Fibroblast of lung (primary cell): ENCODE results near the gene ASPRV1. TPM values are rescaled to one million over a fixed set of nuclear protein-coding genes. Genes with fewer than 3 reads are reported as not detected.
A peak's percentile ranks its signal among the peaks of the same experiment; 100 is the strongest.

Source experiments
- DNase-seq, 2 donors: peaks; one replicate each; pipeline versions ENCODE4 v3.0.0 to v3.0.0-alpha.2; 2010; ENCODE audit warnings: low read depth in 2 of 2
- H2AFZ ChIP-seq: 2 replicates; pipeline ENCODE4 v1.5.1; 2012; ENCODE audit warnings: low read length, control low read depth, inconsistent platforms
- H3K27ac ChIP-seq: 2 replicates; pipeline ENCODE4 v1.5.1; 2011; ENCODE audit warnings: low read length, control low read depth; ENCODE audit not compliant: insufficient read depth
- H3K27me3 ChIP-seq: 2 replicates; pipeline ENCODE4 v1.5.1; 2011; ENCODE audit warnings: mild to moderate bottlenecking, low read length; ENCODE audit not compliant: control insufficient read depth, insufficient read depth
- H3K36me3 ChIP-seq: 2 replicates; pipeline ENCODE4 v1.5.1; 2011; ENCODE audit warnings: low read length; ENCODE audit not compliant: control insufficient read depth, insufficient read depth
- H3K4me1 ChIP-seq: 2 replicates; pipeline ENCODE4 v1.5.1; 2011; ENCODE audit warnings: low read length; ENCODE audit not compliant: control insufficient read depth, insufficient read depth; ENCODE audit errors: extremely low read depth
- H3K4me2 ChIP-seq: 2 replicates; pipeline ENCODE4 v1.5.1; 2011; ENCODE audit warnings: low read length, control low read depth; ENCODE audit not compliant: insufficient read depth; ENCODE audit errors: extremely low read depth
- H3K4me3 ChIP-seq, 4 experiments: fragments of 200-600 bp in 1 of 4; sonication (generic) in 1 of 4; replicated peaks in 1 of 4; 2 replicates each; pipeline ENCODE4 v1.5.1; 2011 to 2016; ENCODE audit warnings: low read length in 4 of 4, low read depth in 3 of 4, mild to moderate bottlenecking in 3 of 4, control low read depth in 2 of 4, inconsistent platforms in 1 of 4, mixed read lengths in 1 of 4; ENCODE audit not compliant: insufficient read depth in 1 of 4; ENCODE audit errors: control extremely low read depth in 1 of 4
- H3K79me2 ChIP-seq: 2 replicates; pipeline ENCODE4 v1.5.1; 2012; ENCODE audit warnings: mild to moderate bottlenecking, low read length, inconsistent platforms; ENCODE audit not compliant: control insufficient read depth, insufficient read depth
- H3K9ac ChIP-seq: 2 replicates; pipeline ENCODE4 v1.5.1; 2011; ENCODE audit warnings: mild to moderate bottlenecking, low read length, control low read depth; ENCODE audit not compliant: insufficient read depth
- H3K9me3 ChIP-seq: 2 replicates; pipeline ENCODE4 v1.5.1; 2012; ENCODE audit warnings: low read depth, low read length; ENCODE audit not compliant: control insufficient read depth, insufficient read depth
- H4K20me1 ChIP-seq: 2 replicates; pipeline ENCODE4 v1.5.1; 2011; ENCODE audit warnings: low read length; ENCODE audit not compliant: control insufficient read depth, insufficient read depth; ENCODE audit errors: extremely low read depth
- CTCF ChIP-seq, 2 donors: IDR thresholded peaks in 1 of 2; conservative IDR thresholded peaks in 1 of 2; 1 replicate in 1 of 2; 2 replicates in 1 of 2; pipeline ENCODE4 v1.5.1; 2011 to 2012; ENCODE audit warnings: low read length in 2 of 2, control low read depth in 1 of 2, inconsistent platforms in 1 of 2, low read depth in 1 of 2, mild to moderate bottlenecking in 1 of 2
- EZH2 ChIP-seq: IDR thresholded peaks from 2 replicates; pipeline ENCODE4 v1.5.1; 2012; ENCODE audit warnings: low read length, control low read depth, mild to moderate bottlenecking; ENCODE audit errors: missing control alignments
- polyA plus RNA-seq, 2 donors: library from polyadenylated mRNA; depleted of rRNA in 1 of 2; stranded (reverse) in 1 of 2; unstranded in 1 of 2; fragments of >200 nt; gene quantifications; 2 replicates each; pipeline ENCODE4 v1.2.1, GENCODE V29; 2011 to 2012; ENCODE audit warnings: missing spikeins in 1 of 2
- total RNA-seq: library from RNA; depleted of rRNA; stranded (reverse); fragments of >200 nt; gene quantifications from 2 replicates; pipeline ENCODE4 v1.2.1, GENCODE V29; 2014

The ASPRV1 gene
- total and polyA plus RNA-seq, 2 donors (not counting 1 experiment from before 2014, with no cell fraction given), result 0.08 to 0.33 TPM

- Histone ChIP-seq H3K4me3 (peak overlapping the region in 2 of 4 experiments; percentile 1 to 4), H3K27ac (peak overlapping the region; percentile 65), H4K20me1 (no peaks in the 10 kb centered on the region), H3K4me1 (peaks cover 9% of the 10 kb centered on the region), H3K36me3 (peaks cover 4% of the 10 kb centered on the region), H2AFZ (peak overlapping the region; percentile 17), H3K27me3 (no peaks in the 10 kb centered on the region), H3K4me2 (peak overlapping the region; percentile 26), H3K9me3 (no peaks in the 10 kb centered on the region), H3K9ac (no peak overlapping the region), H3K79me2 (no peaks in the 10 kb centered on the region)
- no peak for TF ChIP-seq CTCF (conservative IDR thresholded peaks at IDR 0.05 in 1 of 2, IDR thresholded peaks at IDR 0.05 in 1 of 2; ENCODE audit: low read depth in 1 of 2, low read length in 2 of 2)
- no peak for TF ChIP-seq EZH2
- no peak for DNase-seq
Measured at GRCh38 chr2:69934614-69934908, 26.9 kb downstream of the ASPRV1 start.

GRCh38 chr2:69933839-69934613 is 27.4 kb downstream of the ASPRV1 start:
- no peaks in the 10 kb centered on the region for H4K20me1 ChIP-seq
- H3K36me3 ChIP-seq, result peaks cover 4% of the 10 kb centered on the region
- peak; percentile 84 to 89 for DNase-seq
- no peak overlapping the region for H3K9ac ChIP-seq
- H3K4me2 ChIP-seq, result peak overlapping the region; percentile 26
- peak overlapping the region in 2 of 4 experiments; percentile 1 to 4 for H3K4me3 ChIP-seq
- H3K79me2 ChIP-seq, result no peaks in the 10 kb centered on the region
- peak overlapping the region; percentile 17 for H2AFZ ChIP-seq
- peaks cover 9% of the 10 kb centered on the region for H3K4me1 ChIP-seq
- peak overlapping the region; percentile 65 for H3K27ac ChIP-seq
- no peaks in the 10 kb centered on the region for H3K9me3 ChIP-seq
- H3K27me3 ChIP-seq, result no peaks in the 10 kb centered on the region
- TF ChIP-seq EZH2 (no peak), CTCF (conservative IDR thresholded peaks at IDR 0.05 in 1 of 2, IDR thresholded peaks at IDR 0.05 in 1 of 2; ENCODE audit: low read depth in 1 of 2, low read length in 2 of 2) (no peak)

- TF ChIP-seq EZH2 (no peak), CTCF (conservative IDR thresholded peaks at IDR 0.05 in 1 of 2, IDR thresholded peaks at IDR 0.05 in 1 of 2; ENCODE audit: low read depth in 1 of 2, low read length in 2 of 2) (no peak)
- Histone ChIP-seq H3K27me3 (no peaks in the 10 kb centered on the region), H2AFZ (no peak overlapping the region), H3K4me3 (no peak overlapping the region), H4K20me1 (no peaks in the 10 kb centered on the region), H3K4me1 (peaks cover 9% of the 10 kb centered on the region), H3K36me3 (peaks cover 4% of the 10 kb centered on the region), H3K4me2 (no peak overlapping the region), H3K9ac (no peak overlapping the region), H3K9me3 (no peaks in the 10 kb centered on the region), H3K79me2 (no peaks in the 10 kb centered on the region), H3K27ac (no peak overlapping the region)
- DNase-seq, result no peak
Measured at GRCh38 chr2:69933254-69933828, 28.1 kb downstream of the ASPRV1 start.
